ENCODE data around the gene BRWD1. TPM values are rescaled to one million over a fixed set of nuclear protein-coding genes. Genes with fewer than 3 reads are reported as not detected.

The BRWD1 gene
- total RNA-seq, result 10 to 100 TPM; 18.6 to 26.7 (median 21.9) TPM
- long read RNA-seq, partial matches to known transcripts, result 0 of 2 reads
- long read RNA-seq, other reads (novel, unspliced or antisense), result 2 of 2 reads

- peak; percentile 61 to 81 (median 75) for ATAC-seq
- peak; percentile 82 to 83 (median 82) for DNase-seq
- H3K9me3 ChIP-seq, result no peaks in the 10 kb centered on the region
- intact Hi-C loops (cut with DNase I), result loop anchor here in 1 of 2 donors (10.0 kb wide), 1 partner anchor 71 kb away; a partner anchor contains a TSS
- TF ChIP-seq, protein P1, sequence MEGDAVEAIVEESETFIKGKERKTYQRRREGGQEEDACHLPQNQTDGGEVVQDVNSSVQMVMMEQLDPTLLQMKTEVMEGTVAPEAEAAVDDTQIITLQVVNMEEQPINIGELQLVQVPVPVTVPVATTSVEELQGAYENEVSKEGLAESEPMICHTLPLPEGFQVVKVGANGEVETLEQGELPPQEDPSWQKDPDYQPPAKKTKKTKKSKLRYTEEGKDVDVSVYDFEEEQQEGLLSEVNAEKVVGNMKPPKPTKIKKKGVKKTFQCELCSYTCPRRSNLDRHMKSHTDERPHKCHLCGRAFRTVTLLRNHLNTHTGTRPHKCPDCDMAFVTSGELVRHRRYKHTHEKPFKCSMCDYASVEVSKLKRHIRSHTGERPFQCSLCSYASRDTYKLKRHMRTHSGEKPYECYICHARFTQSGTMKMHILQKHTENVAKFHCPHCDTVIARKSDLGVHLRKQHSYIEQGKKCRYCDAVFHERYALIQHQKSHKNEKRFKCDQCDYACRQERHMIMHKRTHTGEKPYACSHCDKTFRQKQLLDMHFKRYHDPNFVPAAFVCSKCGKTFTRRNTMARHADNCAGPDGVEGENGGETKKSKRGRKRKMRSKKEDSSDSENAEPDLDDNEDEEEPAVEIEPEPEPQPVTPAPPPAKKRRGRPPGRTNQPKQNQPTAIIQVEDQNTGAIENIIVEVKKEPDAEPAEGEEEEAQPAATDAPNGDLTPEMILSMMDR (IDR thresholded peaks at IDR 0.05), result peak; percentile 17 to 38 (median 26)
- TF ChIP-seq POLR2A (IDR thresholded peaks at IDR 0.05), result peak; percentile 83
- peak within 1 kb of the TSS; percentile 81 to 88 (median 86) for H3K4me3 ChIP-seq
- H3K4me1 ChIP-seq, result peaks cover 0 to 16% (median 4%) of the 10 kb centered on the region in 4 donors
- H3K27ac ChIP-seq, result peak within 1 kb of the TSS; percentile 93 to 99 (median 93)
- H3K27me3 ChIP-seq, result no peaks in the 10 kb centered on the region
- peaks cover 0 to 10% (median 5%) of the 10 kb centered on the region in 4 donors for H3K36me3 ChIP-seq
- 0% methylated on average over 16 of the region's 78 CpGs for WGBS (ENCODE audit: insufficient coverage, low coverage, low lambda C conversion rate, missing lambda C conversion rate)
Measured at GRCh38 chr21:39313571-39314142, at the start of gene BRWD1. Gene BRWD1 (minus strand): TSS chr21:39313632. CDS start chr21:39313491, 141 bp downstream.

GRCh38 chr21:39362733-39363132 is 49.3 kb upstream of the BRWD1 start:
- H3K27ac ChIP-seq, result no peak overlapping the region
- H3K36me3 ChIP-seq, result no peaks in the 10 kb centered on the region
- no peak overlapping the region for H3K4me3 ChIP-seq
- 100% methylated on average over 2 of the region's 3 CpGs for whole genome bisulfite sequencing (ENCODE audit: insufficient coverage, low coverage, low lambda C conversion rate, missing lambda C conversion rate)
- intact Hi-C loops (cut with DNase I), result no loop called here
- no peak for TF ChIP-seq POLR2A (IDR thresholded peaks at IDR 0.05)
- TF ChIP-seq, protein P1 (IDR thresholded peaks at IDR 0.05), result no peak
- H3K4me1 ChIP-seq, result no peaks in the 10 kb centered on the region
- no peak for DNase-seq
- H3K9me3 ChIP-seq, result no peaks in the 10 kb centered on the region
- no peaks in the 10 kb centered on the region for H3K27me3 ChIP-seq
- no peak for ATAC-seq

DNA sequence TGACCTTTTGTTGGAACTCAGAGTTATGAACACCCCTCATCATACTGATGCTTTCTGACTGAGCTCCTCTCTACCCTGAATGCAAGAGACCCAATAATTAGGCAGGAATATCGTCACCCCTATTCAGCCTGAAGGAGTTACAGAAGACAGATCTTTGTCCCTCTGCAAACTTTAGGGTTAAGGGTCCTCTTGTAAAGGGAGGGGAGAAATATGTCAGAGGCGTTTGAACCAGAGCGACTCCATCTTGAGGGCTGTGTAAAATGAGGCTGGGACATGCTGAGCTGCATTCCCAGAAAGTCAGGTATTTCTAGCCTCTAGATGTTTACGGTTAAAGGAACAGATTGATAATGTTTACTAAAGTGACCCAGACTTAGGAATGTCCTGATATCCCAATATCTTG is 46.0 kb upstream of the BRWD1 start:
- 62% methylated on average over 1 of the region's 4 CpGs for WGBS (ENCODE audit: insufficient coverage, low coverage, low lambda C conversion rate, missing lambda C conversion rate)
- no peak for ATAC-seq
- H3K4me1 ChIP-seq, result no peaks in the 10 kb centered on the region

DNA sequence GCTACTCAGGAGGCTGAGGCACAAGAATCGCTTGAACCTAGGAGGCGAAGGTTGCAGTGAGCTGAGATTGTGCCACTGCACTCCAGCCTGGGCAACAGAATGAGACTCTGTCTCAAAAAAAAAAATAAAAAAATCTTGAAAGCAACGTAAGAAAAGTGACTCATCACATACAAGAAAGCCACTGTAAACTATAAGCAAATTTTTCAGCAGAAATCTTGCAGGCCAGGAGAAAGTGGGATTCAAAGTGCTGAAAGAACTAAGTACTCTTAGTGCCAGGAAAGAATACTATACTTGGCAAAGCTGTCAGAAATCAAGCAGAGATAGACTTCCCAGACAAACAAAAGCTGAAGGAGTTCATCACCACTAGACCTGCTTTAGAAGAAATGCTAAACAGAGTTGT is 39.9 kb upstream of the BRWD1 start:
- Histone ChIP-seq H3K27ac (no peak overlapping the region), H3K36me3 (no peaks in the 10 kb centered on the region), H3K4me1 (peaks cover 0 to 6% (median 0%) of the 10 kb centered on the region in 4 donors), H3K9me3 (no peaks in the 10 kb centered on the region), H3K4me3 (no peak overlapping the region), H3K27me3 (no peaks in the 10 kb centered on the region)
- no peak for TF ChIP-seq POLR2A (IDR thresholded peaks at IDR 0.05)
- TF ChIP-seq, protein P1 (IDR thresholded peaks at IDR 0.05), result no peak
- intact Hi-C loops (cut with DNase I), result no loop called here
- 78% methylated on average over 3 of the region's 3 CpGs for WGBS (ENCODE audit: insufficient coverage, low coverage, low lambda C conversion rate, missing lambda C conversion rate)
- ATAC-seq, result no peak
- no peak for DNase-seq

More for the DNA sequence above, 46.0 kb upstream of the BRWD1 start:
- H3K27ac ChIP-seq, result no peak overlapping the region
- H3K27me3 ChIP-seq, result no peaks in the 10 kb centered on the region
- intact Hi-C loops (cut with DNase I), result no loop called here
- H3K4me3 ChIP-seq, result no peak overlapping the region
- DNase-seq, result no peak
- H3K9me3 ChIP-seq, result no peaks in the 10 kb centered on the region
- no peaks in the 10 kb centered on the region for H3K36me3 ChIP-seq
- TF ChIP-seq, protein P1 (IDR thresholded peaks at IDR 0.05), result no peak
- TF ChIP-seq POLR2A (IDR thresholded peaks at IDR 0.05), result no peak
